ENCODE measurements around the gene ENPP4. TPM values are rescaled to one million over a fixed set of nuclear protein-coding genes. Genes with fewer than 3 reads are reported as not detected.

ENPP4 gene
- total and polyA plus RNA-seq, 11 donors, result 8.0 to 39.6 (median 20.6) TPM

- DNase-seq, result no peak
- H3K4me3 ChIP-seq, result no peak overlapping the region
- TF ChIP-seq CTCF (IDR thresholded peaks at IDR 0.05) (no peak), POLR2A (IDR thresholded peaks at IDR 0.05) (no peak)
- peaks cover 0 to 9% (median 0%) of the 10 kb centered on the region in 9 donors for H3K27me3 ChIP-seq
- intact Hi-C loops (cut with DNase I), result loop anchor here (2.0 to 10.0 kb wide), 10 partner anchors 114 to 904 kb away; no protein-coding TSS in a partner anchor
- H3K27ac ChIP-seq, result no peak overlapping the region
- H3K9me3 ChIP-seq, result peaks cover 0 to 17% (median 5%) of the 10 kb centered on the region in 12 donors
- H3K36me3 ChIP-seq, result no peaks in the 10 kb centered on the region
- peaks cover 0 to 3% (median 0%) of the 10 kb centered on the region in 12 donors for H3K4me1 ChIP-seq
- WGBS, 4 donors, result 100% methylated on average over 1 of the region's 1 CpG
- ATAC-seq, result no peak
Measured at GRCh38 chr6:46091080-46091478, 38.7 kb upstream of the ENPP4 start.

GRCh38 chr6:46095251-46095650 lies 34.5 kb upstream of the ENPP4 start:
- Histone ChIP-seq H3K9me3 (peaks cover 0 to 17% (median 5%) of the 10 kb centered on the region in 12 donors), H3K27me3 (no peaks in the 10 kb centered on the region), H3K27ac (no peak overlapping the region), H3K4me1 (peaks cover 0 to 8% (median 0%) of the 10 kb centered on the region in 12 donors), H3K4me3 (no peak overlapping the region), H3K36me3 (no peaks in the 10 kb centered on the region)
- DNase-seq, result no peak
- intact Hi-C loops (cut with DNase I), result loop anchor here in 7 of 10 donors (5.0 to 10.0 kb wide), 5 partner anchors 110 to 900 kb away; no protein-coding TSS in a partner anchor
- ATAC-seq, result no peak
- no peak for TF ChIP-seq CTCF (IDR thresholded peaks at IDR 0.05)
- no peak for TF ChIP-seq POLR2A (IDR thresholded peaks at IDR 0.05)
- 97 to 100% (median 98%) methylated on average over 2 of the region's 2 CpGs for WGBS, 4 donors

- Histone ChIP-seq H3K9me3 (peaks cover 0 to 17% (median 5%) of the 10 kb centered on the region in 12 donors), H3K27me3 (no peaks in the 10 kb centered on the region), H3K27ac (no peak overlapping the region), H3K36me3 (no peaks in the 10 kb centered on the region), H3K4me3 (no peak overlapping the region), H3K4me1 (peaks cover 0 to 8% (median 0%) of the 10 kb centered on the region in 12 donors)
- intact Hi-C loops (cut with DNase I), result loop anchor here in 7 of 10 donors (5.0 to 10.0 kb wide), 5 partner anchors 107 to 897 kb away; no protein-coding TSS in a partner anchor
- ATAC-seq, result no peak
- no peak for TF ChIP-seq POLR2A (IDR thresholded peaks at IDR 0.05)
- no peak for TF ChIP-seq CTCF (IDR thresholded peaks at IDR 0.05)
- no peak for DNase-seq
Measured at GRCh38 chr6:46097366-46097765, 32.4 kb upstream of the ENPP4 start.

GRCh38 chr6:46098678-46099077 lies 31.1 kb upstream of the ENPP4 start:
- H3K27ac ChIP-seq, result no peak overlapping the region
- intact Hi-C loops (cut with DNase I), result loop anchor here in 7 of 10 donors (5.0 to 10.0 kb wide), 5 partner anchors 106 to 896 kb away; no protein-coding TSS in a partner anchor
- H3K27me3 ChIP-seq, result no peaks in the 10 kb centered on the region
- WGBS, 4 donors, result 51 to 58% (median 57%) methylated on average over 4 of the region's 4 CpGs
- peaks cover 0 to 8% (median 0%) of the 10 kb centered on the region in 12 donors for H3K4me1 ChIP-seq
- H3K36me3 ChIP-seq, result no peaks in the 10 kb centered on the region
- no peak overlapping the region for H3K4me3 ChIP-seq
- DNase-seq, result peak in 3 of 5 donors; percentile 15 to 62 (median 39)
- ATAC-seq, result peak; percentile 26 to 54 (median 48)
- TF ChIP-seq POLR2A (IDR thresholded peaks at IDR 0.05), result no peak
- no peak for TF ChIP-seq CTCF (IDR thresholded peaks at IDR 0.05)
- H3K9me3 ChIP-seq, result peaks cover 0 to 17% (median 5%) of the 10 kb centered on the region in 12 donors
